ENCODE measurements around the gene ZMYND15.

Gene ZMYND15

DNA sequence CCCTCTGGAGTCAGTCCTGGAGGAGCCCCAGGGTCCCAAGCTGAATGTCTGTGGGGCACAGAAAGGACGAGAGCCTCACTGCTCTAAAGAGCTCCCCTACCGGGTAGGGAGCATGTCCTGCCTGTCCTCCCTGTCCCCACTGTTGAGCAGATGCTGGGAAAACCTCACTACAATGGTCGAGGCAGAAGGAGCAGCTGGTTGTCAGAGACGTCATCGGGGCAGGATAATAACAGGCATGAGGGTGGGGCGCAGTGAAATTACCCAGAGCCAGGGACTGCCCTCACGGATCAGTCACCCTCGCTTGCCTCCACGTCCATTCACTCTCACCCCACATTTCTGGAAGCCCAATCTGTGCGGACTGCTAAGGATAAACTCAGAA, 32.6 kb downstream of the ZMYND15 start:
- Histone ChIP-seq H3K4me1 (ENCODE audit: control insufficient read depth, insufficient read depth, low read depth, low read length) (no peaks in the 10 kb centered on the region), H3K9ac (ENCODE audit: low read length) (no peak overlapping the region), H2AK5ac (ENCODE audit: low read length, severe bottlenecking) (no peak overlapping the region), H3K23ac (ENCODE audit: low read length in 2 of 2) (no peak overlapping the region), H2BK120ac (ENCODE audit: low read depth, low read length) (no peak overlapping the region), H2BK5ac (ENCODE audit: low read depth, low read length, poor library complexity, severe bottlenecking) (no peak overlapping the region), H3K27ac (ENCODE audit: low read length, poor library complexity, severe bottlenecking) (no peak overlapping the region), H3K4me3 (ENCODE audit: insufficient read depth in 1 of 2, low read depth in 1 of 2, low read length in 2 of 2) (no peak overlapping the region), H2AFZ (ENCODE audit: low read depth, low read length) (no peak overlapping the region), H3K4me2 (ENCODE audit: low read length, poor library complexity, severe bottlenecking) (no peak overlapping the region), H3K9me3 (ENCODE audit: control insufficient read depth, low read length) (no peaks in the 10 kb centered on the region), H2BK12ac (ENCODE audit: low read length in 2 of 2) (no peak overlapping the region), H3K27me3 (ENCODE audit: control insufficient read depth in 1 of 2, insufficient read depth in 1 of 2, low read length in 2 of 2) (peaks cover 29 to 51% of the 10 kb centered on the region in 2 experiments), H3K79me1 (replicated peaks; ENCODE audit: low read length, poor library complexity, severe bottlenecking) (no peaks in the 10 kb centered on the region), H3K4ac (ENCODE audit: low read depth in 1 of 2, low read length in 2 of 2) (no peak overlapping the region), H3K36me3 (ENCODE audit: control insufficient read depth in 1 of 2, insufficient read depth in 2 of 2, low read depth in 1 of 2, low read length in 2 of 2) (no peaks in the 10 kb centered on the region), H3K14ac (ENCODE audit: low read length in 2 of 2) (no peak overlapping the region), H4K8ac (ENCODE audit: low read length) (no peak overlapping the region), H4K91ac (ENCODE audit: low read length) (no peak overlapping the region), H3K18ac (ENCODE audit: low read depth in 1 of 2, low read length in 2 of 2) (no peak overlapping the region), H2BK15ac (ENCODE audit: low read depth, poor library complexity, severe bottlenecking) (no peak overlapping the region)
- 82% methylated on average over 10 of the region's 10 CpGs for WGBS
- no peak for DNase-seq

DNA sequence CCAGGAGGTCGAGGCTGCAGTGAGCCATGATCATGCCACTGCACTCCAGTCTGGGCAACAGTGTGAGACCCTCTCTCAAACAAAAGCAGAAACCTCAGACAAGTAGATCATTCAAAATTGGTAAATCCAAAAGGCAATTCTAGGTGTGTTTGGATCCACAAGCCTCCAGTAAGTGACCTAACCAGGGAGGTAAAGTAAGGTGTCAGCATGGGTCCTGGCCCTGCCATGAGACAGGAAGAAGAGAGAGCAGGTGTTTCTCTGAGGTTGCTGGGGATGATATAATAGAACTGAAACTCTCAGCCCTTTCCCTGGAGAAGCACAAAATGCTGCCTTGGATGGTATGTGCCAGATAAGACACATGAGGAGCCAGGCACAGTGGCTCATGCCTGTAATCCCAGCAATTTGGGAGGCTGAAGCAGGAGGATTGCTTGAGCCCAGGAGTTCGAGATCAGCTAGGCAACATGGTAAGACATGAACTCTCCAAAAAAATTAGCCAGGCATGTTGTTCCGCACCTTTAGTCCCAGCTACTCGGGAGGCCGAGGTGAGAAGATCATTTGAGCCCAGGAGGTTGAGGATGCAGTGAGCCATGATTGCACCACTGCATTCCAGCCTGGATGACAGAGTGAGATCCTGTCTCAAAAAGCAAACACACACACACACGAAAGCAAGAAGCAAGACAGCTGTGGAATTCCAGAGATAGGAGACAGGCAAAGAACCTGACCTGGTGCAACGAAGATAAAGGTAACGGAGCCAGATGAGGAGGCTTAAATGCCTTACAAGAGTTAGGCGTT, 38.5 kb downstream of the ZMYND15 start:
- Histone ChIP-seq H2BK15ac (ENCODE audit: low read depth, poor library complexity, severe bottlenecking) (no peak overlapping the region), H3K18ac (ENCODE audit: low read depth in 1 of 2, low read length in 2 of 2) (no peak overlapping the region), H3K27ac (ENCODE audit: low read length, poor library complexity, severe bottlenecking) (no peak overlapping the region), H3K4me2 (ENCODE audit: low read length, poor library complexity, severe bottlenecking) (no peak overlapping the region), H2AK5ac (ENCODE audit: low read length, severe bottlenecking) (no peak overlapping the region), H3K9me3 (ENCODE audit: control insufficient read depth, low read length) (no peaks in the 10 kb centered on the region), H3K4me1 (ENCODE audit: control insufficient read depth, insufficient read depth, low read depth, low read length) (no peaks in the 10 kb centered on the region), H2AFZ (ENCODE audit: low read depth, low read length) (no peak overlapping the region), H3K27me3 (ENCODE audit: control insufficient read depth in 1 of 2, insufficient read depth in 1 of 2, low read length in 2 of 2) (peaks cover 29 to 69% of the 10 kb centered on the region in 2 experiments), H3K9ac (ENCODE audit: low read length) (no peak overlapping the region), H3K14ac (ENCODE audit: low read length in 2 of 2) (no peak overlapping the region), H3K23ac (ENCODE audit: low read length in 2 of 2) (no peak overlapping the region), H3K4me3 (ENCODE audit: insufficient read depth in 1 of 2, low read depth in 1 of 2, low read length in 2 of 2) (no peak overlapping the region), H4K91ac (ENCODE audit: low read length) (no peak overlapping the region), H2BK5ac (ENCODE audit: low read depth, low read length, poor library complexity, severe bottlenecking) (no peak overlapping the region), H4K8ac (ENCODE audit: low read length) (no peak overlapping the region), H3K79me1 (replicated peaks; ENCODE audit: low read length, poor library complexity, severe bottlenecking) (no peaks in the 10 kb centered on the region), H3K36me3 (ENCODE audit: control insufficient read depth in 1 of 2, insufficient read depth in 2 of 2, low read depth in 1 of 2, low read length in 2 of 2) (no peaks in the 10 kb centered on the region), H2BK120ac (ENCODE audit: low read depth, low read length) (no peak overlapping the region), H2BK12ac (ENCODE audit: low read length in 2 of 2) (no peak overlapping the region), H3K4ac (ENCODE audit: low read depth in 1 of 2, low read length in 2 of 2) (no peak overlapping the region)
- WGBS: 80% methylated on average over 9 of the region's 9 CpGs
- no peak for DNase-seq

DNA sequence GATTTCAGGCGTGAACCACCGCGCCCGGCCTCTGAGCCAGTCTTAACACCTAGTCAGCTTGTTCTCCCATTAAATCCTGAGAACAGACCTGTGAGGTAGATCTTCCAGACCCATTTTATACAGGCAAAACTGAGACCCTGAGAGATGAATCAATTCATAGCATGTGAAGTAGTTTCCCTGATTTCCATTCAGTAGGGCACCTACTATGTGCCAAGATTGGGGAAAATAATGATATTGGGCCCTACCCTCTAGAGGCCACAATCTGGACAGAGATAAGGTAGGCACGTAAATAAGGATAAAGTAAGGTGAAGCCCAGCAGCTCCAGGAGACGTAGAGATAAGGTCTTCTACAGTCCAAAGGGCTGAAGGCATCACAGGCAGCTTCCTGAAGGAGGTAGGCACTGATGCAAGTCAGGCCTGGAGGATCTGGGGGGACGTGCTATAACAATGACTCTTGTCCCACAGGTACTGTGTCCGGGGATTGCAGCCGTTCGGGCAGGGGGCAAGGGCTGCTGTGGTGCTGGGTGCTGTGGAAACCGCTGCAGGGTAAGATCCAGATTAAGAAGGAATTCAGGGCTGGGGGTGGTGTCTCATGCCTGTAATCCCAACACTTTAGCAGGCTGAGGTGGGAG, 40.8 kb downstream of the ZMYND15 start:
- H3K4me1 ChIP-seq (ENCODE audit: control insufficient read depth, insufficient read depth, low read depth, low read length): no peaks in the 10 kb centered on the region
- 81% methylated on average over 10 of the region's 11 CpGs for WGBS

DNA sequence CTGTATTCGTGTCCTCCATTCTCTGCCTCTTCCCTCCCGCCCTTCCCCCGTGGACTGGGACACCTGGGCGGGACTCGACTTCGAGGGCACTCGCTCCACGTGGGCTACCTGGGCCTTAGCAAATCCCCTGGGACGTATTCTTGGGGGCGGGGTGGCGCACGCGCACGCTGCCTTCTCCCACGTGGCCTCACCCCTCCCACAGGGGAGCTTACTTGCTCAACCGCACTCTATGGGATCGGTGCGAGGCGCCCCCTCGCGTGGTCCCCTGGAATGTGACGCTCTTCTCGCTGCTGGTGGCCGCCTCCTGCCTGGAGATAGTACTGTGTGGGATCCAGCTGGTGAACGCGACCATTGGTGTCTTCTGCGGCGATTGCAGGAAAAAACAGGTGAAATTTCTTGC, 43.0 kb downstream of the ZMYND15 start:
- no peak overlapping the region for H2BK5ac ChIP-seq (ENCODE audit: low read depth, low read length, poor library complexity, severe bottlenecking)
- H3K9me3 ChIP-seq (ENCODE audit: control insufficient read depth, low read length): no peaks in the 10 kb centered on the region
- H3K4me1 ChIP-seq (ENCODE audit: control insufficient read depth, insufficient read depth, low read depth, low read length): peaks cover 2% of the 10 kb centered on the region
- H2BK120ac ChIP-seq (ENCODE audit: low read depth, low read length): no peak overlapping the region
- no peak overlapping the region for H3K9ac ChIP-seq (ENCODE audit: low read length)
- H3K79me1 ChIP-seq (replicated peaks; ENCODE audit: low read length, poor library complexity, severe bottlenecking): no peaks in the 10 kb centered on the region
- WGBS: 73% methylated on average over 28 of the region's 28 CpGs
- no peak overlapping the region for H2AFZ ChIP-seq (ENCODE audit: low read depth, low read length)
- no peak overlapping the region for H3K14ac ChIP-seq (ENCODE audit: low read length in 2 of 2)
- no peak overlapping the region for H3K23ac ChIP-seq (ENCODE audit: low read length in 2 of 2)
- H2AK5ac ChIP-seq (ENCODE audit: low read length, severe bottlenecking): no peak overlapping the region
- H3K4me3 ChIP-seq (ENCODE audit: insufficient read depth in 1 of 2, low read depth in 1 of 2, low read length in 2 of 2): no peak overlapping the region
- no peak overlapping the region for H3K4ac ChIP-seq (ENCODE audit: low read depth in 1 of 2, low read length in 2 of 2)
- no peak overlapping the region for H2BK15ac ChIP-seq (ENCODE audit: low read depth, poor library complexity, severe bottlenecking)
- peaks cover 19 to 60% of the 10 kb centered on the region in 2 experiments for H3K27me3 ChIP-seq (ENCODE audit: control insufficient read depth in 1 of 2, insufficient read depth in 1 of 2, low read length in 2 of 2)
- DNase-seq: no peak
- H4K91ac ChIP-seq (ENCODE audit: low read length): no peak overlapping the region
- H3K18ac ChIP-seq (ENCODE audit: low read depth in 1 of 2, low read length in 2 of 2): no peak overlapping the region
- H3K4me2 ChIP-seq (ENCODE audit: low read length, poor library complexity, severe bottlenecking): no peak overlapping the region
- no peak overlapping the region for H2BK12ac ChIP-seq (ENCODE audit: low read length in 2 of 2)
- no peak overlapping the region for H4K8ac ChIP-seq (ENCODE audit: low read length)
- no peak overlapping the region for H3K27ac ChIP-seq (ENCODE audit: low read length, poor library complexity, severe bottlenecking)
- no peaks in the 10 kb centered on the region for H3K36me3 ChIP-seq (ENCODE audit: control insufficient read depth in 1 of 2, insufficient read depth in 2 of 2, low read depth in 1 of 2, low read length in 2 of 2)

More for the DNA sequence above, 40.8 kb downstream of the ZMYND15 start:
- peaks cover 20 to 72% of the 10 kb centered on the region in 2 experiments for H3K27me3 ChIP-seq (ENCODE audit: control insufficient read depth in 1 of 2, insufficient read depth in 1 of 2, low read length in 2 of 2)
- H2AK5ac ChIP-seq (ENCODE audit: low read length, severe bottlenecking): no peak overlapping the region
- H3K4me2 ChIP-seq (ENCODE audit: low read length, poor library complexity, severe bottlenecking): no peak overlapping the region
- no peak overlapping the region for H3K4ac ChIP-seq (ENCODE audit: low read depth in 1 of 2, low read length in 2 of 2)
- H2BK5ac ChIP-seq (ENCODE audit: low read depth, low read length, poor library complexity, severe bottlenecking): no peak overlapping the region
- no peak overlapping the region for H2BK15ac ChIP-seq (ENCODE audit: low read depth, poor library complexity, severe bottlenecking)
- H2BK120ac ChIP-seq (ENCODE audit: low read depth, low read length): no peak overlapping the region
- no peak overlapping the region for H2BK12ac ChIP-seq (ENCODE audit: low read length in 2 of 2)
- no peak overlapping the region for H3K14ac ChIP-seq (ENCODE audit: low read length in 2 of 2)
- H3K27ac ChIP-seq (ENCODE audit: low read length, poor library complexity, severe bottlenecking): no peak overlapping the region
- no peak for DNase-seq
- no peaks in the 10 kb centered on the region for H3K79me1 ChIP-seq (replicated peaks; ENCODE audit: low read length, poor library complexity, severe bottlenecking)
- no peak overlapping the region for H3K9ac ChIP-seq (ENCODE audit: low read length)
- no peak overlapping the region for H3K23ac ChIP-seq (ENCODE audit: low read length in 2 of 2)
- H3K4me3 ChIP-seq (ENCODE audit: insufficient read depth in 1 of 2, low read depth in 1 of 2, low read length in 2 of 2): no peak overlapping the region
- no peak overlapping the region for H2AFZ ChIP-seq (ENCODE audit: low read depth, low read length)
- H3K36me3 ChIP-seq (ENCODE audit: control insufficient read depth in 1 of 2, insufficient read depth in 2 of 2, low read depth in 1 of 2, low read length in 2 of 2): no peaks in the 10 kb centered on the region
- H3K9me3 ChIP-seq (ENCODE audit: control insufficient read depth, low read length): no peaks in the 10 kb centered on the region
- H3K18ac ChIP-seq (ENCODE audit: low read depth in 1 of 2, low read length in 2 of 2): no peak overlapping the region
- no peak overlapping the region for H4K8ac ChIP-seq (ENCODE audit: low read length)
- no peak overlapping the region for H4K91ac ChIP-seq (ENCODE audit: low read length)
